HEK293 (cell line): ENCODE measurements around the gene APOL1.
A peak's percentile ranks its signal among the peaks of the same experiment; 100 is the strongest.
"Not testable (repeated sequence)": the region's sequence is repeated elsewhere in the genome, so short reads cannot be mapped to it uniquely, and the experiment has no call there.

ENCODE experiments used
- CTCF ChIA-PET: fragments of 350-600 bp; formaldehyde crosslinking; extraction: SDS; loops from one replicate; lab custom pipeline; 2021; ENCODE audit warnings: antibody characterized with exemption; lab: Yijun Ruan, JAX
- POLR2A ChIA-PET: fragments of 300-600 bp; formaldehyde crosslinking; extraction: SDS; loops from one replicate; lab custom pipeline; 2020; ENCODE audit warnings: antibody characterized with exemption, inconsistent platforms; lab: Yijun Ruan, JAX
- H3K27ac ChIP-seq: fragments of 200-500 bp; sonication (Bioruptor generic); 2 replicates; pipeline ENCODE4 v1.5.1; 2014; ENCODE audit warnings: low read depth, low read length, control low read depth, inconsistent platforms; ENCODE audit errors: extremely low read depth
- H3K36me3 ChIP-seq, 2 experiments: fragments of 200-500 bp in 1 of 2; sonication (Bioruptor generic) in 1 of 2; 1 replicate in 1 of 2; 2 replicates in 1 of 2; pipeline ENCODE4 v1.5.1; 2014 to 2017; ENCODE audit warnings: inconsistent platforms in 2 of 2, low read length in 2 of 2; ENCODE audit not compliant: control insufficient read depth in 2 of 2, insufficient read depth in 1 of 2
- H3K4me1 ChIP-seq: fragments of 200-500 bp; sonication (Bioruptor generic); 2 replicates; pipeline ENCODE4 v1.5.1; 2014; ENCODE audit warnings: mild to moderate bottlenecking, low read length, inconsistent platforms; ENCODE audit not compliant: control insufficient read depth, insufficient read depth
- H3K4me3 ChIP-seq: 2 replicates; pipeline ENCODE4 v1.5.1; 2011; ENCODE audit warnings: low read depth, mild to moderate bottlenecking, control low read depth, low read length, moderate library complexity
- H3K9me3 ChIP-seq: fragments of 200-500 bp; sonication (Bioruptor generic); 2 replicates; pipeline ENCODE4 v1.5.1; 2014; ENCODE audit warnings: low read depth, low read length, inconsistent platforms; ENCODE audit not compliant: control insufficient read depth, insufficient read depth
- BCL11B ChIP-seq: fragments of 450-650 bp; formaldehyde crosslinking; IDR thresholded peaks from 2 replicates; pipeline ENCODE4 v1.5.1; 2016; ENCODE audit warnings: low read depth, missing biosample characterization, missing genetic modification characterization
- MEIS1 ChIP-seq: sonication (generic); formaldehyde crosslinking; IDR thresholded peaks from 2 replicates; pipeline ENCODE4 v1.8.1; 2022; ENCODE audit warnings: missing genetic modification reagents, mild to moderate bottlenecking, borderline replicate concordance
- PRDM1 ChIP-seq: fragments of 450-650 bp; formaldehyde crosslinking; IDR thresholded peaks from 2 replicates; pipeline ENCODE4; 2016; ENCODE audit warnings: missing biosample characterization, missing genetic modification characterization
- YY1 ChIP-seq: fragments of 450-650 bp; formaldehyde crosslinking; IDR thresholded peaks from 2 replicates; pipeline ENCODE4 v1.5.1; 2018; ENCODE audit warnings: missing biosample characterization, missing genetic modification characterization
- ZBTB17 ChIP-seq: fragments of 450-650 bp; formaldehyde crosslinking; IDR thresholded peaks from 2 replicates; pipeline ENCODE4 v1.5.1; 2016; ENCODE audit warnings: missing biosample characterization, missing genetic modification characterization
- ZBTB8A ChIP-seq: fragments of 450-650 bp; formaldehyde crosslinking; IDR thresholded peaks from 2 replicates; pipeline ENCODE4 v1.5.1; 2016; ENCODE audit warnings: missing biosample characterization, missing genetic modification characterization
- ZFP41 ChIP-seq: fragments of 450-650 bp; formaldehyde crosslinking; IDR thresholded peaks from 2 replicates; pipeline ENCODE4 v1.5.1; 2016; ENCODE audit warnings: missing biosample characterization, missing genetic modification characterization, borderline replicate concordance
- ZNF155 ChIP-seq: fragments of 450-650 bp; formaldehyde crosslinking; IDR thresholded peaks from 2 replicates; pipeline ENCODE4 v1.5.1; 2016; ENCODE audit warnings: missing biosample characterization, missing genetic modification characterization
- ZNF23 ChIP-seq: fragments of 450-650 bp; formaldehyde crosslinking; IDR thresholded peaks from 2 replicates; pipeline ENCODE4 v1.5.1; 2016; ENCODE audit warnings: missing biosample characterization, missing genetic modification characterization, borderline replicate concordance
- ZNF311 ChIP-seq: fragments of 450-650 bp; formaldehyde crosslinking; IDR thresholded peaks from 2 replicates; pipeline ENCODE4 v1.5.1; 2017; ENCODE audit warnings: missing biosample characterization, missing genetic modification characterization, borderline replicate concordance
- ZNF335 ChIP-seq: fragments of 450-650 bp; formaldehyde crosslinking; conservative IDR thresholded peaks from 2 replicates; pipeline ENCODE4 v1.5.1; 2016; ENCODE audit warnings: missing biosample characterization, missing genetic modification characterization
- ZNF664 ChIP-seq: fragments of 450-650 bp; formaldehyde crosslinking; IDR thresholded peaks from 2 replicates; pipeline ENCODE4 v1.5.1; 2016; ENCODE audit warnings: missing biosample characterization, missing genetic modification characterization
- ZNF76 ChIP-seq: fragments of 450-650 bp; formaldehyde crosslinking; IDR thresholded peaks from 2 replicates; pipeline ENCODE4; 2016; ENCODE audit warnings: low read depth, missing biosample characterization, missing genetic modification characterization, borderline replicate concordance
- ZNF791 ChIP-seq: fragments of 450-650 bp; formaldehyde crosslinking; IDR thresholded peaks from 2 replicates; pipeline ENCODE4 v1.5.1; 2016; ENCODE audit warnings: missing biosample characterization, missing genetic modification characterization
- ZSCAN30 ChIP-seq: fragments of 450-650 bp; IDR thresholded peaks from 2 replicates; pipeline ENCODE4 v1.5.1; 2018; ENCODE audit warnings: missing biosample characterization, mild to moderate bottlenecking, missing genetic modification characterization, moderate library complexity
- TF ChIP-seq, protein P1 (sequence below): fragments of 450-650 bp; formaldehyde crosslinking; IDR thresholded peaks from 2 replicates; pipeline ENCODE4 v1.5.1; 2016; ENCODE audit warnings: missing biosample characterization, missing genetic modification characterization
- TF ChIP-seq, protein P2 (sequence below): fragments of 450-650 bp; formaldehyde crosslinking; IDR thresholded peaks from 2 replicates; pipeline ENCODE4 v1.5.1; 2016; ENCODE audit warnings: missing biosample characterization, missing genetic modification characterization
- TF ChIP-seq, protein P3 (sequence below): fragments of 450-650 bp; formaldehyde crosslinking; IDR thresholded peaks from 2 replicates; pipeline ENCODE4; 2016; ENCODE audit warnings: missing biosample characterization, missing genetic modification characterization
- TF ChIP-seq, protein P4 (sequence below): fragments of 450-650 bp; formaldehyde crosslinking; IDR thresholded peaks from 2 replicates; pipeline ENCODE4 v1.5.1; 2017; ENCODE audit warnings: missing biosample characterization, missing genetic modification characterization

Gene APOL1

DNA sequence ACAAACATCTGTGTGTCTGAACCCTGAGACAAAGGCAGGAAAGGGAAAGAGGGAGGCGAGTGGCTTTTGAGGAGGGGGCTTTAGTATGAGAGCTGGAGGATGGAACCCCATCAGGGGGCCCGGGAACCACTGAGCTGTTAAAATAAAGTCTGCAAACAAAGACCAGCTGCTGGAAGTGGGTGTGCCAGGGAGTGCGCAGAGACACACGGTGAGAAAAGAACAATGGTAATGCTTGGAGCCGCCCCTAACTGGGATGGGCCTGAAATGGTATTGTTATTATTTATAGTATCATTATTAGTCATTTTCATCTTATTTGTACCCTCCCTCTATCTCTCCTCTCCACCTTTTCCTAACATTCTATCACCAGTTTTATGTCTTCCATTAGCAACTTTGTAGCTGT, 2.6 kb downstream of the APOL1 start:
- CTCF ChIA-PET, result not testable (repeated sequence)

DNA sequence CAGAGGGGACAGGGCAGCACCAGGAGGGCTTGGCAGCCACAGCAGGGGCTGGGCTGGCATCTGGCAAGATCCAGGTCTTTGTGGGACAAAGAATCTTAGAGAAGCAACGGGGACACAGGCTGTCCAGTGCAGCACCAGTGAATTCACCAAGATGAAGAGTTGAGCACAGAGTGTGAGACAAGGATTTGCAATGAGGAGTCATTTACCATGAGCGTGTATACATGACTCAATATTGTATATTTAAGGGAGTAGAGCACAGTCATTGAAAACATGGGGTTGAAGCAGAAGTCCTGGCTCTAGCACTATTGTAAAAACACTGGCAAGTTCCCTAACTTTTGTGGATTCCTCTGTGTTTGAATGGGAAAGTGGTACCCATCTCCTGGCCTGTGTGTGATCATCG, 3.5 kb downstream of the APOL1 start:
- TF ChIP-seq PRDM1 (tag by site-specific recombination) (no peak), ZSCAN30 (tag by site-specific recombination) (no peak), ZBTB17 (tag by site-specific recombination) (0 out of 2 replicates have a peak, but pooled peaks have one; percentile 18), ZNF76 (tag by site-specific recombination) (no peak), ZNF791 (tag by site-specific recombination) (no peak)
- TF ChIP-seq, protein P1, sequence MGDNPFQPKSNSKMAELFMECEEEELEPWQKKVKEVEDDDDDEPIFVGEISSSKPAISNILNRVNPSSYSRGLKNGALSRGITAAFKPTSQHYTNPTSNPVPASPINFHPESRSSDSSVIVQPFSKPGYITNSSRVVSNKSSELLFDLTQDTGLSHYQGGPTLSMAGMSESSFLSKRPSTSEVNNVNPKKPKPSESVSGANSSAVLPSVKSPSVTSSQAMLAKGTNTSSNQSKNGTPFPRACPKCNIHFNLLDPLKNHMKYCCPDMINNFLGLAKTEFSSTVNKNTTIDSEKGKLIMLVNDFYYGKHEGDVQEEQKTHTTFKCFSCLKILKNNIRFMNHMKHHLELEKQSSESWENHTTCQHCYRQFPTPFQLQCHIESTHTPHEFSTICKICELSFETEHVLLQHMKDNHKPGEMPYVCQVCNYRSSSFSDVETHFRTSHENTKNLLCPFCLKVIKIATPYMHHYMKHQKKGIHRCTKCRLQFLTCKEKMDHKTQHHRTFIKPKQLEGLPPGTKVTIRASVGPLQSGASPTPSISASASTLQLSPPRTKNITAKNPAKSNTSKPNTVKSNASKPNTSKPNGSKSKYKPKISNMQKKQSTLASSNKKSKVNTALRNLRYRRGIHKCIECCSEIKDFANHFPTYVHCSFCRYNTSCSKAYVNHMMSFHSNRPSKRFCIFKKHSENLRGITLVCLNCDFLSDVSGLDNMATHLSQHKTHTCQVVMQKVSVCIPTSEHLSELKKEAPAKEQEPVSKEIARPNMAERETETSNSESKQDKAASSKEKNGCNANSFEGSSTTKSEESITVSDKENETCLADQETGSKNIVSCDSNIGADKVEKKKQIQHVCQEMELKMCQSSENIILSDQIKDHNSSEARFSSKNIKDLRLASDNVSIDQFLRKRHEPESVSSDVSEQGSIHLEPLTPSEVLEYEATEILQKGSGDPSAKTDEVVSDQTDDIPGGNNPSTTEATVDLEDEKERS (tag by site-specific recombination), result no peak
- TF ChIP-seq, all 188 proteins: peak for 1
- Histone ChIP-seq H3K4me3 (no peak overlapping the region), H3K27ac (no peak overlapping the region), H3K9me3 (no peaks in the 10 kb centered on the region), H3K36me3 (no peaks in the 10 kb centered on the region), H3K4me1 (no peaks in the 10 kb centered on the region)
- CTCF ChIA-PET, result interaction anchor here (0.7 kb wide), 1 partner anchor 352 kb away, joined by 3 read pairs; no protein-coding TSS in a partner anchor
- POLR2A ChIA-PET, result no interaction called here

More for the DNA sequence above, 2.6 kb downstream of the APOL1 start:
- H3K4me3 ChIP-seq, H3K4me1 ChIP-seq, H3K36me3 ChIP-seq, POLR2A ChIA-PET, H3K9me3 ChIP-seq, H3K27ac ChIP-seq: not testable (repeated sequence)

DNA sequence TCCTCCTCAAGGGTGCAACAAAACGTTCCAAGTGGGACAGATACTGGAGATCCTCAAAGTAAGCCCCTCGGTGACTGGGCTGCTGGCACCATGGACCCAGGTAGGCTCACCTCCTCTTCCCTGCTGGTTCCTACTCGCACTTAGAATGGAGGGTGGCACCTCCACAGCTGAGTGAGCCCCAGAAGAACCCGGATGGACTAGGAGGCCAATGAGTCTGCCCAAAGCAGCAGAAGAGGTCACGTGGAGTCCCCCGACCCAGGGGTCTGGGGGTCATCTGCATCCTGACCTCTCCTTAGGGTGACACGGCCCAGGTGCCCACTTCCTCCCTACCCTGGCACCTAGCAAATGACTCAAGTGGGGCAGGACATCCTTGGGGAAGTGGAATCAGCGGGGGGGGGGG, 4.4 kb downstream of the APOL1 start:
- POLR2A ChIA-PET, result no interaction called here
- no peaks in the 10 kb centered on the region for H3K4me1 ChIP-seq
- H3K4me3 ChIP-seq, result no peak overlapping the region
- H3K9me3 ChIP-seq, result no peaks in the 10 kb centered on the region
- H3K27ac ChIP-seq, result no peak overlapping the region
- CTCF ChIA-PET, result interaction anchor here (0.7 kb wide), 1 partner anchor 353 kb away, joined by 3 read pairs; no protein-coding TSS in a partner anchor
- H3K36me3 ChIP-seq, result no peaks in the 10 kb centered on the region
- TF ChIP-seq ZNF155 (no peak), ZNF311 (tag by site-specific recombination) (no peak), MEIS1 (CRISPR knock-in tag) (no peak)
- TF ChIP-seq, protein P2, sequence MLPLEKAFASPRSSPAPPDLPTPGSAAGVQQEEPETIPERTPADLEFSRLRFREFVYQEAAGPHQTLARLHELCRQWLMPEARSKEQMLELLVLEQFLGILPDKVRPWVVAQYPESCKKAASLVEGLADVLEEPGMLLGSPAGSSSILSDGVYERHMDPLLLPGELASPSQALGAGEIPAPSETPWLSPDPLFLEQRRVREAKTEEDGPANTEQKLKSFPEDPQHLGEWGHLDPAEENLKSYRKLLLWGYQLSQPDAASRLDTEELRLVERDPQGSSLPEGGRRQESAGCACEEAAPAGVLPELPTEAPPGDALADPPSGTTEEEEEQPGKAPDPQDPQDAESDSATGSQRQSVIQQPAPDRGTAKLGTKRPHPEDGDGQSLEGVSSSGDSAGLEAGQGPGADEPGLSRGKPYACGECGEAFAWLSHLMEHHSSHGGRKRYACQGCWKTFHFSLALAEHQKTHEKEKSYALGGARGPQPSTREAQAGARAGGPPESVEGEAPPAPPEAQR (tag by site-specific recombination), result no peak
- TF ChIP-seq, protein P3, sequence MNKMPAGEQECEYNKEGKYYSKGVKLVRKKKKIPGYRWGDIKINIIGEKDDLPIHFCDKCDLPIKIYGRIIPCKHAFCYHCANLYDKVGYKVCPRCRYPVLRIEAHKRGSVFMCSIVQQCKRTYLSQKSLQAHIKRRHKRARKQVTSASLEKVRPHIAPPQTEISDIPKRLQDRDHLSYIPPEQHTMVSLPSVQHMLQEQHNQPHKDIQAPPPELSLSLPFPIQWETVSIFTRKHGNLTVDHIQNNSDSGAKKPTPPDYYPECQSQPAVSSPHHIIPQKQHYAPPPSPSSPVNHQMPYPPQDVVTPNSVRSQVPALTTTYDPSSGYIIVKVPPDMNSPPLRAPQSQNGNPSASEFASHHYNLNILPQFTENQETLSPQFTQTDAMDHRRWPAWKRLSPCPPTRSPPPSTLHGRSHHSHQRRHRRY, result no peak

DNA sequence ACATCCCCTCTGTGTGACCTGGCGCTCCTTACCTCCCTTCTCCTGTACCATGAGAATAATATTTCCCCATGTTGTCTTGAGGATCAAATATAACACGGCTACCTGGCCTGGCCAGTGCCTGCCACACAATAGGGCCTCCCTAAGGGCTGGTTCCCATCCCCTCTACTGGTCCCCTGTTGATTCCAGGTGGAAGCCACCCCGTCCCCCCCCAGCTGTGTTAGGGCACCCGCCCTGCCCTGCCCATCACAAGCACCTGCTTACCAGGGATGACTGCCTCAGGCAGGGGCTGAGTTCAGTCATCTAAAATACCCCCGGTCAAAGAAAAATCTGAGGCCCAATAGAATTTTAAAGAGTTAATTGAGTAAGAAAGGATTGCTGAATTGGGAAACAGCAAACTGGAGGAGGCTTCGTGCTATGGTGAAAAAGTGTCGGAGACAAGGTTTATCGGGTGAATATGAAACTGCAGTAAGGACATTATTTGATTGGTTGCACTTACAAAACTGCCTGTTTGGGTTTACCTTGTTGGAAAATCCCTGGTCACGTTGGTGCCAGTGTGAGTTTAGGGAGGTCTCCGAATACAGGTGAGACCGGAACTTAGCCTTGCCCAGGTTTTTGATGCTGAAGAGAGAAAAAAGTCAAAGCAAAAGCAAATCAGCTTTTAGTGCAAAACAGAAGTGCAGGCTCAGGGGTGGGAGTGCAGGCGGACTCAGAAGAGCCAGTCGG, 5.2 kb downstream of the APOL1 start:
- CTCF ChIA-PET, result no interaction called here

More for the DNA sequence above, 5.2 kb downstream of the APOL1 start:
- TF ChIP-seq YY1 (tag by site-specific recombination) (no peak), ZNF664 (tag by site-specific recombination) (no peak), ZNF335 (no peak), ZFP41 (tag by site-specific recombination) (no peak), ZNF23 (tag by site-specific recombination) (no peak), BCL11B (tag by site-specific recombination) (no peak), ZBTB8A (no peak)
- TF ChIP-seq, protein P4, sequence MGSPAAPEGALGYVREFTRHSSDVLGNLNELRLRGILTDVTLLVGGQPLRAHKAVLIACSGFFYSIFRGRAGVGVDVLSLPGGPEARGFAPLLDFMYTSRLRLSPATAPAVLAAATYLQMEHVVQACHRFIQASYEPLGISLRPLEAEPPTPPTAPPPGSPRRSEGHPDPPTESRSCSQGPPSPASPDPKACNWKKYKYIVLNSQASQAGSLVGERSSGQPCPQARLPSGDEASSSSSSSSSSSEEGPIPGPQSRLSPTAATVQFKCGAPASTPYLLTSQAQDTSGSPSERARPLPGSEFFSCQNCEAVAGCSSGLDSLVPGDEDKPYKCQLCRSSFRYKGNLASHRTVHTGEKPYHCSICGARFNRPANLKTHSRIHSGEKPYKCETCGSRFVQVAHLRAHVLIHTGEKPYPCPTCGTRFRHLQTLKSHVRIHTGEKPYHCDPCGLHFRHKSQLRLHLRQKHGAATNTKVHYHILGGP (tag by site-specific recombination), result no peak
- TF ChIP-seq, all 188 proteins: peak for 0
- Histone ChIP-seq H3K27ac (no peak overlapping the region), H3K4me1 (no peaks in the 10 kb centered on the region), H3K4me3 (no peak overlapping the region), H3K36me3 (no peaks in the 10 kb centered on the region), H3K9me3 (no peaks in the 10 kb centered on the region)
- POLR2A ChIA-PET, result no interaction called here
